Large intestine (tissue), 3 donors: ENCODE data around the gene SRGAP3. TPM values are rescaled to one million over a fixed set of nuclear protein-coding genes. Genes with fewer than 3 reads are reported as not detected.
A peak's percentile ranks its signal among the peaks of the same experiment; 100 is the strongest.

Source experiments
- DNase-seq, 2 donors: peaks; one replicate each; pipeline versions ENCODE4 v3.0.0 to v3.0.0-alpha.2; 2013
- H3K27ac ChIP-seq: one replicate; pipeline ENCODE4 v1.5.1; 2013; ENCODE audit warnings: low read length
- H3K27me3 ChIP-seq: 2 replicates; pipeline ENCODE4 v1.6.1; 2013; ENCODE audit warnings: low read length; ENCODE audit not compliant: control insufficient read depth, insufficient read depth
- H3K36me3 ChIP-seq: 2 replicates; pipeline ENCODE4 v1.6.1; 2013; ENCODE audit warnings: low read length; ENCODE audit not compliant: control insufficient read depth, insufficient read depth
- H3K4me1 ChIP-seq: one replicate; pipeline ENCODE4 v1.6.1; 2013; ENCODE audit warnings: low read length; ENCODE audit not compliant: control insufficient read depth, insufficient read depth
- H3K4me3 ChIP-seq: one replicate; pipeline ENCODE4 v1.5.1; 2013; ENCODE audit warnings: low read length
- H3K9me3 ChIP-seq: one replicate; pipeline ENCODE4 v1.6.1; 2013; ENCODE audit warnings: mild to moderate bottlenecking, low read depth, low read length, moderate library complexity; ENCODE audit not compliant: control insufficient read depth
- WGBS: methylation state at CpG from one replicate; pipeline ENCODE4 v1.1.5; 2013; ENCODE audit warnings: low lambda C conversion rate; ENCODE audit not compliant: insufficient coverage; 5-methylcytosine and 5-hydroxymethylcytosine counted together
- polyA plus RNA-seq: library from polyadenylated mRNA; unstranded; fragments of 120-200 nt; gene quantifications from one replicate; pipeline ENCODE4 v1.2.1, GENCODE V29; 2013

The SRGAP3 gene
- polyA plus RNA-seq, 1 donor: 6.5 TPM

DNA sequence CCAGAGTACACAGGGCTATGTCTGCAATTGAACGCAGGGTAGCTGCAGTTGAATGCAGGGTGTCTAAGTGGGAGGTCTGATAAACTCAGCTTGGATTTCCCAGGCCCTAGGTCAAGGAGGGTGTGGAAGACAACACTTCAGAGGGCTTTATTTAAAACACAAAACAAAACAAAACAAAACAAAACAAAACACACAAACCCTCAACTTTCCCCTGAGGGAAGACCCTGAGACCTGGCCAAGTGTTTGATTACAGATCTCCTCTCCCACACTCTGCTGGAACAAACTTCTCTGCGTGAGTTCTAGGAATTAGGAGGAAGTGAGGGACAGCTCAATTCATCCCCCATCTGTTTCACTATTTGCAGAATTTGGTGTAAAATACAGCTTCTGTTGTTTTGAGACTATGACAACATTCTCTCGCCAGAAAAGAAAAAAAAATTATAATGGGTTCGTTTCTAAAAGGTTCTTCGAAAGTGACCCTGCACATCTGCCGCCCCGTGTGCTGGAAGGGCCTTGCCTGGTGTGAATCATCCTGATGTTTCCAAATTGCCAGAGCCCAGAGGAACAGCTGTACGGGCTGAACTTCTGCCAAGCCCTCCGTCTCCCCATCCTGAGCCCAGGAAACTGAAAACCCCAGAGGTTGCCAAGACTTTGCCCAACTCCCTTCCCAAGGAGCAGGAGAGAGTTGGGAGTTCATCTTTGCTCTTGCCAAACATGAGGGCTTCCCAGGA lies 212.9 kb downstream of the SRGAP3 start:
- no peaks in the 10 kb centered on the region for H3K27me3 ChIP-seq
- no peaks in the 10 kb centered on the region for H3K4me1 ChIP-seq
- H3K9me3 ChIP-seq: no peaks in the 10 kb centered on the region
- H3K4me3 ChIP-seq: no peak overlapping the region
- WGBS: 56% methylated on average over 2 of the region's 9 CpGs
- no peaks in the 10 kb centered on the region for H3K36me3 ChIP-seq
- no peak overlapping the region for H3K27ac ChIP-seq
- DNase-seq: peak in 1 of 2 donors; percentile 34

GRCh38 chr3:9035961-9036360 lies 213.5 kb downstream of the SRGAP3 start:
- DNase-seq: no peak
- Histone ChIP-seq H3K36me3 (no peaks in the 10 kb centered on the region), H3K27me3 (no peaks in the 10 kb centered on the region), H3K27ac (no peak overlapping the region), H3K4me3 (no peak overlapping the region), H3K9me3 (no peaks in the 10 kb centered on the region), H3K4me1 (no peaks in the 10 kb centered on the region)
- 80% methylated on average over 1 of the region's 2 CpGs for WGBS

- no peaks in the 10 kb centered on the region for H3K9me3 ChIP-seq
- DNase-seq: no peak
- H3K27ac ChIP-seq: no peak overlapping the region
- no peak overlapping the region for H3K4me3 ChIP-seq
- H3K27me3 ChIP-seq: no peaks in the 10 kb centered on the region
- no peaks in the 10 kb centered on the region for H3K4me1 ChIP-seq
- no CpG with 5 or more reads among the region's 4 CpGs for WGBS
- no peaks in the 10 kb centered on the region for H3K36me3 ChIP-seq
Observed at GRCh38 chr3:9035473-9035872, 214.0 kb downstream of the SRGAP3 start.

GRCh38 chr3:9033867-9034266 lies 215.6 kb downstream of the SRGAP3 start:
- Histone ChIP-seq H3K27ac (no peak overlapping the region), H3K4me3 (no peak overlapping the region), H3K36me3 (no peaks in the 10 kb centered on the region), H3K27me3 (no peaks in the 10 kb centered on the region), H3K9me3 (no peaks in the 10 kb centered on the region), H3K4me1 (no peaks in the 10 kb centered on the region)
- DNase-seq: no peak
- WGBS: no CpG with 5 or more reads among the region's 1 CpG

- Histone ChIP-seq H3K27ac (no peak overlapping the region), H3K4me3 (no peak overlapping the region), H3K9me3 (no peaks in the 10 kb centered on the region), H3K36me3 (no peaks in the 10 kb centered on the region), H3K27me3 (no peaks in the 10 kb centered on the region), H3K4me1 (no peaks in the 10 kb centered on the region)
- no peak for DNase-seq
- 100% methylated on average over 1 of the region's 11 CpGs for WGBS
Observed at GRCh38 chr3:9032231-9032777, 217.1 kb downstream of the SRGAP3 start.

DNA sequence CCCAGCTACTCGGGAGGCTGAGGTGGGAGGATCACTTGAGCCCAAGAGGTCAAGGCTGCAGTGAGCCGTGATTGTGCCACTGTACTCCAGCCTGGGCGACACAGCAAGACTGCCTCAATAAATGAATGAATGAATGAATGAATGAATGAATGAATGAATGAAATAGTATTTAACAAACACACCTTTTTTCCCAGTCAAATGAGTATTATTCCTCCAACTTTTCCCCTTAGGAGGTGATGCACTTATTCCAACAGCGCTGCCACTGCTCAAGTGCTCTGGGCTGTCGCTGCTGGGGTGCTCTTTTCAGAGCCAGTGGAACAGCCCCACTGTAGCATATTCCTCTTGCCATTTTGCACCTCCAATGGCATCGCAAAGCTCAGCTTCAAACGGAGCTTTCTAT lies 219.4 kb downstream of the SRGAP3 start:
- Histone ChIP-seq H3K4me3 (no peak overlapping the region), H3K27ac (no peak overlapping the region), H3K9me3 (no peaks in the 10 kb centered on the region), H3K27me3 (no peaks in the 10 kb centered on the region), H3K36me3 (no peaks in the 10 kb centered on the region), H3K4me1 (no peaks in the 10 kb centered on the region)
- DNase-seq: no peak
- WGBS: no CpG with 5 or more reads among the region's 7 CpGs

GRCh38 chr3:9028134-9028533 lies 221.3 kb downstream of the SRGAP3 start:
- WGBS: no CpG with 5 or more reads among the region's 5 CpGs
- no peaks in the 10 kb centered on the region for H3K9me3 ChIP-seq
- no peak overlapping the region for H3K27ac ChIP-seq
- H3K4me3 ChIP-seq: no peak overlapping the region
- H3K36me3 ChIP-seq: no peaks in the 10 kb centered on the region
- DNase-seq: peak; percentile 29 to 32
- no peaks in the 10 kb centered on the region for H3K27me3 ChIP-seq
- no peaks in the 10 kb centered on the region for H3K4me1 ChIP-seq

DNA sequence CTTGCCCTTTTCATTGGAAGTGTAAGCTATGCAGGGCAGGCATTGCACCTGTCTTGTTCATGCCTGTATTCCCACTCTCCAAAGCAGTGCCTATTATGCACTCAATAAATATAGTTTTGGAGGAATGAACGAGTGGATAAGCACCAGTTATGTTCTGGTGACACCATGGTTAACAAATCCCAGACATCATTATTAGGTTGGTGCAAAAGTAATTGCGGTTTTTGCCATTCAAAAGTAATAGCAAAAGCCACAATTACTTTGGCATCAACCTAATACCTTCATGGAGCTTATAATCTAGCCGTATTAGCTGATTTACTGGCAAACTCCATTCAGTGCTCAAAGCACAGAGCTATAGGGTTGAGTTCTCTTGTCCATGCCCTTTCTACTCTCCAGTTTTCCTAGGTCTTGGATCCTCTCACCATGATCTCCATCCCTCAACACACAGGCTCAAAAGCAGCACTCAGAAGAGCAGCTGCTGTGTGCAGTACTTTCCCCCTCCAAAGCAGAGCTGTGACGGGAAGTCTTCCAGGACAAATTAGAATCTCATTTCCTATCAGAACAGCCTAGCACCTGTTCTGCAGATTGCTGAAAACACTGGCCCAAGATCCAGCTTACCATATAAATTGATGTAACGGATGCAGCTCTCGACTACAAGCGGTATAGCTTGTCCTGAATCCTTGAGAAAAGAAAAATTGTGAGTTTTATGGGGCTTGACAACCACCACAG lies 223.0 kb downstream of the SRGAP3 start:
- Histone ChIP-seq H3K9me3 (no peaks in the 10 kb centered on the region), H3K4me3 (no peak overlapping the region), H3K27ac (no peak overlapping the region), H3K27me3 (no peaks in the 10 kb centered on the region), H3K36me3 (peaks cover 3% of the 10 kb centered on the region), H3K4me1 (no peaks in the 10 kb centered on the region)
- no peak for DNase-seq
- WGBS: no CpG with 5 or more reads among the region's 7 CpGs

DNA sequence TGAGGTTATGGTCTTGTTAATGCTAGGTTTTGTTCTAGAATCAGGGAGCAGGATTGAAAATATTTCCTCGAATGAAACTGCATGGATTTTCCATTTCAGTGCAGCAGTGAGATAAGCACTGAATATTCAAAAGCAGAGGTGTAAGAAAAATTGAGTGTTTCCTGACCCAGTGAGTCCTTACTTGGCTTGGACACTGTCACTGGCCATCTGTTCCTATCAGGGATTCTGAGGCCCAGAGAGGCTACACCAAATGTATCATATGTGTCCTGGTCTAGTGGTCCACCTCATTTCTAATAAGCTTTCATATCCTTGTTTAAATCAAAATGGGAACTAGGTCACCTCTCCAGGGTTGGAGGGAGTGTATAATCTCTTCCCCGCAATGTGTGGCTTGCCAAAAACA lies 225.1 kb downstream of the SRGAP3 start:
- WGBS: no CpG with 5 or more reads among the region's 2 CpGs
- Histone ChIP-seq H3K27ac (no peak overlapping the region), H3K27me3 (no peaks in the 10 kb centered on the region), H3K9me3 (no peaks in the 10 kb centered on the region), H3K36me3 (peaks cover 3% of the 10 kb centered on the region), H3K4me3 (no peak overlapping the region), H3K4me1 (no peaks in the 10 kb centered on the region)
- no peak for DNase-seq

GRCh38 chr3:9023226-9023590 lies 226.2 kb downstream of the SRGAP3 start:
- no peaks in the 10 kb centered on the region for H3K9me3 ChIP-seq
- no peak overlapping the region for H3K4me3 ChIP-seq
- no peaks in the 10 kb centered on the region for H3K27me3 ChIP-seq
- no peaks in the 10 kb centered on the region for H3K4me1 ChIP-seq
- no CpG with 5 or more reads among the region's 1 CpG for WGBS
- DNase-seq: no peak
- no peak overlapping the region for H3K27ac ChIP-seq
- H3K36me3 ChIP-seq: peaks cover 3% of the 10 kb centered on the region
